Epithelial cell of esophagus (primary cell): ENCODE data around the gene NOLC1.

Source experiments
- DNase-seq: peaks from one replicate; pipeline ENCODE4 v3.0.0; 2010; ENCODE audit warnings: low read depth
- H3K4me3 ChIP-seq: 2 replicates; pipeline ENCODE4 v1.5.1; 2011; ENCODE audit warnings: mild to moderate bottlenecking, low read length, control low read depth
- CTCF ChIP-seq: IDR thresholded peaks from 2 replicates; pipeline ENCODE4 v1.5.1; 2011; ENCODE audit warnings: low read depth, mild to moderate bottlenecking, low read length, control low read depth, inconsistent platforms; ENCODE audit not compliant: insufficient read depth; ENCODE audit errors: missing control alignments

NOLC1 gene

GRCh38 chr10:102123223-102123622 lies 29.0 kb upstream of the NOLC1 start:
- TF ChIP-seq CTCF: no peak
- no peak overlapping the region for H3K4me3 ChIP-seq
- DNase-seq: no peak

GRCh38 chr10:102131286-102132170 lies 20.7 kb upstream of the NOLC1 start:
- DNase-seq: peak; percentile 86
- no peak overlapping the region for H3K4me3 ChIP-seq
- no peak for TF ChIP-seq CTCF

- TF ChIP-seq CTCF: no peak
- peak overlapping the region; percentile 96 for H3K4me3 ChIP-seq
- DNase-seq: no peak
These were observed 20.0 kb upstream of the NOLC1 start for GRCh38 chr10:102132193-102132562.

GRCh38 chr10:102132563-102133372 lies 19.4 kb upstream of the NOLC1 start, which contains the start of gene PPRC1:
Gene PPRC1 (plus strand): TSS chr10:102133040. CDS start chr10:102133069, 29 bp downstream.
- peak; percentile 94 for TF ChIP-seq CTCF
- DNase-seq: peak; percentile 99
- peak within 1 kb of the TSS; percentile 96 for H3K4me3 ChIP-seq

- no peak for TF ChIP-seq CTCF
- DNase-seq: peak; percentile 93
- H3K4me3 ChIP-seq: peak overlapping the region; percentile 96
These were observed 18.6 kb upstream of the NOLC1 start for GRCh38 chr10:102133373-102134195.

- H3K4me3 ChIP-seq: peak overlapping the region; percentile 96
- no peak for TF ChIP-seq CTCF
- no peak for DNase-seq
These were observed 17.8 kb upstream of the NOLC1 start for GRCh38 chr10:102134416-102134815.
